HG03378 (cell line): ENCODE measurements around the gene ZMYND10.
A peak's percentile ranks its signal among the peaks of the same experiment; 100 is the strongest.

Source experiments
- ATAC-seq: cut with Tn5 transposase; IDR thresholded peaks from one replicate; pipeline ENCODE4 v1.9.1; 2021; ENCODE audit warnings: mild to moderate bottlenecking, moderate library complexity; ENCODE audit not compliant: unreplicated experiment

The ZMYND10 gene

GRCh38 chr3:50292159-50293078 lies 53.1 kb downstream of the ZMYND10 start, which contains the start of gene IFRD2:
TSS of gene IFRD2 (minus strand) at chr3:50292429. CDS start at chr3:50292274, 155 bp downstream.
- peak; percentile 86 for ATAC-seq
